ENCODE data around the gene PTPRG. TPM values are rescaled to one million over a fixed set of nuclear protein-coding genes. Genes with fewer than 3 reads are reported as not detected.

PTPRG gene
- total RNA-seq, 6 experiments from 2014 or later: 11.7 to 27.8 (median 14.7) TPM

GRCh38 chr3:61645148-61645547 lies 83.8 kb downstream of the PTPRG start:
- no peak overlapping the region for H3K27ac ChIP-seq
- peak in 3 of 4 donors; percentile 35 to 91 (median 72) for ATAC-seq

DNA sequence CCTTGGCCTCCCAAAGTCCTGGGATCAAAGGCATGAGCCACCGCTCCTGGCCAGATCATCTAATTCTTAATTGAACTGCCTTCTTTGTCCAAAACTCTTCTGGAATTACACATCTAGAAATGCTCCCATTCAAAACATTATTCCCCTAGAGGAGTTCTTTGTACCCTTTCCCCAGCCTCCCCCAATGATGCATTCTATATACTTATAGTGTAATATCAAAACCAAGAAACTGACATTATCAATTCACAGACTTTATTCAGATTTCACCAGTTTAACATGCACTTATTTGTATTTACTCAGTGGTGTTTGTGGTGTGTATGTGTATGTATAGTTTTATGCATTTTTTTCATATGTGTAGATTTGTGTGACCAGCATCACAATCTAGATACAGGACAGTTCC lies 85.0 kb downstream of the PTPRG start:
- H3K36me3 ChIP-seq: no peaks in the 10 kb centered on the region
- H3K4me1 ChIP-seq: peaks cover 0 to 14% (median 3%) of the 10 kb centered on the region in 4 donors
- intact Hi-C loops (cut with DNase I): no loop called here
- TF ChIP-seq CTCF (IDR thresholded peaks at IDR 0.05) (no peak), POLR2A (IDR thresholded peaks at IDR 0.05) (no peak)
- 100% methylated on average over 1 of the region's 1 CpG for WGBS (ENCODE audit: insufficient coverage, low coverage, low lambda C conversion rate, missing lambda C conversion rate)
- ATAC-seq (no peak), DNase-seq (no peak)
- no peak overlapping the region for H3K4me3 ChIP-seq
- H3K9me3 ChIP-seq: no peaks in the 10 kb centered on the region
- H3K27ac ChIP-seq: no peak overlapping the region
- H3K27me3 ChIP-seq: no peaks in the 10 kb centered on the region

More at GRCh38 chr3:61645148-61645547, 83.8 kb downstream of the PTPRG start:
- 50% methylated on average over 1 of the region's 2 CpGs for WGBS (ENCODE audit: insufficient coverage, low coverage, low lambda C conversion rate, missing lambda C conversion rate)
- H3K27me3 ChIP-seq: no peaks in the 10 kb centered on the region
- H3K36me3 ChIP-seq: no peaks in the 10 kb centered on the region
- TF ChIP-seq POLR2A (IDR thresholded peaks at IDR 0.05): no peak
- no peak for TF ChIP-seq CTCF (IDR thresholded peaks at IDR 0.05)
- no peaks in the 10 kb centered on the region for H3K9me3 ChIP-seq
- no peak overlapping the region for H3K4me3 ChIP-seq
- DNase-seq: no peak
- H3K4me1 ChIP-seq: peaks cover 0 to 14% (median 1%) of the 10 kb centered on the region in 4 donors
- intact Hi-C loops (cut with DNase I): no loop called here

DNA sequence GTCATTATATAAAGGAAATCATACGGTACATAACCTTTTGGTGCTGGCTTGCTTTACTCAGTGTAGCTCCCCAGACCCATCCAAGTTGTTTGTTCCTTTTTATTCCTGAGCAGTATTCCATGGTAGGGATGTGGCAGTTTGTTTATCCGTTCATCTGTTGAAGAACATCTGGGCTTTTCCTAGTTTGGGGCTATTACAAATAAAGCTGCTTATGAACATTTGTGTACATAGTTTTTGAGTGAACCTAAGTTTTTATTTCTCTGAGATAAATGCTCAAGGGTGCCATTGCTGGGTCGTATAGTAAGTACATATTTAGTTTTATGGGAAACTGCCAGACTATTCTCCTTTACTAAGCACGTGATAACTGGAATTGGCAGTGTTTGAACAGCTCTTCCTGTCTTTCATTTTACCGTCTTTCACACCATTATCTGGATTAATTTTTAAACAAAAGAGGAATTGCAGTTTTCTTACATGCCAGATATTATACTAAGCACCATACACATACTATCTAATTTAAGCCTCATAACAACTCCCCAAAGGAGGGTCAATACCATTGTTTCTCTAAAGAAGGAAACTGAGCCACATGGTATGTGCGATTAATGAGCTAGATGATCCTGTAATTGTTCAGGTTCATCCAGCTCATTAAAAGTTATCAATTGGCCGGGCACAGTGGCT lies 85.6 kb downstream of the PTPRG start:
- TF ChIP-seq POLR2A (IDR thresholded peaks at IDR 0.05) (no peak), CTCF (IDR thresholded peaks at IDR 0.05) (no peak)
- Histone ChIP-seq H3K36me3 (no peaks in the 10 kb centered on the region), H3K4me3 (no peak overlapping the region), H3K9me3 (no peaks in the 10 kb centered on the region), H3K4me1 (peaks cover 0 to 14% (median 3%) of the 10 kb centered on the region in 4 donors), H3K27me3 (no peaks in the 10 kb centered on the region), H3K27ac (no peak overlapping the region)
- intact Hi-C loops (cut with DNase I): no loop called here
- WGBS (ENCODE audit: insufficient coverage, low coverage, low lambda C conversion rate, missing lambda C conversion rate): 49% methylated on average over 7 of the region's 7 CpGs
- peak in 1 of 4 donors; percentile 21 for ATAC-seq
- DNase-seq: no peak

DNA sequence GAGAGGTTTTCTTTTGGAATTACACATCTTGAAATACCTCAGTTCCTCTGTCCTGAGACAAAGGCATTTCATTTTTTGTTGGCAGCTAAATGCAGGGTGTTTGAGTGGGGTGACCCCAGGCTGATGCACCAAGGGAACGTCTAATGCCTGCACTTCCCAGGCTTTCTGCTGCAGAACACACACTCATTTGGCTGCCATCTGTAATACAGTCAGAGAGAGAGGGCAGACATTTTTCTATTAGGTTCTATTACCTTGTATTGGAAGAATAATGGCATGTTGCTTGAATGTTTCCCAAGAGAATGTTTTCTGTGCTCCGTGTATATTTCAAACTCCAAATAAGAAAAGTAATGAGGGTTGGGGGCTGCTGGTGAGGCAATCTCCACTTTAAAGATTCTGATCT lies 87.1 kb downstream of the PTPRG start:
- Histone ChIP-seq H3K27me3 (no peaks in the 10 kb centered on the region), H3K36me3 (no peaks in the 10 kb centered on the region), H3K9me3 (no peaks in the 10 kb centered on the region), H3K4me3 (no peak overlapping the region), H3K4me1 (peaks cover 0 to 14% (median 3%) of the 10 kb centered on the region in 4 donors), H3K27ac (no peak overlapping the region)
- no peak for TF ChIP-seq POLR2A (IDR thresholded peaks at IDR 0.05)
- TF ChIP-seq CTCF (IDR thresholded peaks at IDR 0.05): no peak
- intact Hi-C loops (cut with DNase I): no loop called here
- 49% methylated on average over 2 of the region's 2 CpGs for WGBS (ENCODE audit: insufficient coverage, low coverage, low lambda C conversion rate, missing lambda C conversion rate)
- DNase-seq (no peak), ATAC-seq (no peak)

All from right lobe of liver (tissue), 6 donors.